CD4-positive, alpha-beta T cell treated with Interleukin-1 beta for 1 hour (primary cell): ENCODE measurements around the gene ITGA11.

Source experiments
- DNase-seq, 2 donors: peaks; one replicate each; pipeline ENCODE4 v3.0.0-alpha.2; 2020 to 2022

Gene ITGA11

DNA sequence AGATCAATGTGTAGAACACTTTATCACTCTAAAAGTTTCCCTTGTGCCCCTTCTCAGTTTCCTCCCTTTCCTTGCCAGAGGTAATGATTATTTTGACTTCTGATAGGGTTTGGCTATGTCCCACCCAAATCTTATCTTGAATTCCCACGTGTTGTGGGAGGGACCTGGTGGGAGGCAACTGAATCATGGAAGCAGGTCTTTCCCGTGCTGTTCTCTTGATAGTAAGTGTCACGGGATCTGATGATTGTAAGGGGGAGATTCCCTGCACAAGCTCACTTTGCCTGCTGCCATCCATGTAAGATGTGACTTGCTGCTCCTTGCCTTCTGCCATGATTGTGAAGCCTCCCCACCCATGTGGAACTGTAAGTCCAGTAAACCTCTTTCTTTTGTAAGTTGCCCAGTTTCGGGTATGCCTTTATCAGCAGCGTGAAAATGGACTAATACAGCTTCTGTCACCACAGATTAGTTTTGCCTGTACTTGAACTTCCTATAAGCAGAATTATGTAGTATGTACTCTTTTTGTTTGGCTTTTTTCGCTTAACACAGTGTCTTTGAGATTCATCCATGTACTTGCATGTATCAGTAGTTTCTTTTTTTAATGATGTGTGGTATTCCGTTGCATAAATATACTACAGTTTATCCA lies 147.2 kb downstream of the ITGA11 start:
- no peak for DNase-seq

DNA sequence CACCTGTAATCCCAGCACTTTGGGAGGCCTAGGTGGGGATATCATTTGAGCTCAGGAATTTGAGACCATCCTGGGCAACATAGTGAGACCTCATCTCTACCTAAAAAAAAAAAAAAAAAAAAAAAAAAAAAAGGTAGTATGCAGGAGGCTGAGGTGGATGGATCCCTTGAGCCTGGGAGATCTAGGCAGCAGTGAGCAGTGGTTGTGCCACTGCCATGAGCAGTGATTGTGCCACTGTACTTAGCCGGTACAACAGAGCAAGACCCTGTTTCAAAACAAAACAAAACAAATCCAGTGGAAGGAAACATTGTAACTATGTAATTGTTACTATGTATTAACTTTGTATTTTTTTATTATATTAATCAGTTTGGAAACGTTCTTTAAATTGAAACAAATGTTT lies 148.6 kb downstream of the ITGA11 start:
- no peak for DNase-seq

DNA sequence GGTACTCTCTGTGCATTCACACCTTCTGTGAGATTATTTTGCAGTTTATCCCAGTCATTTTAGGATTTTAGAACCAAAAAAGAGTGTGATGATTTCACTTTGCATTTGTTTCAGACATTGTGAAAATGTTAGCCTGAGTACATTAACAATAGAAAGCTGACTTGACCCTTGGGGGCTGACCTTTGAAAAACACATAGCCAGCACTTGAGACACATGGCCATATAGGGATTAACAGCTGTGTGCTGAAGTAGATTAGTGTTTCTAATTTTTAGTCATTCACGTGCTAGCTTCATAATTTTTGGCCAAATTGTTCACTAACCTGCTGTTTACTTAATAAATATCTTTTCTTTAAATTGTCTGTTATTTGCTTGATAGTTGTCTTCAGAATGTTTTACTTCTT lies 151.0 kb downstream of the ITGA11 start:
- no peak for DNase-seq

DNA sequence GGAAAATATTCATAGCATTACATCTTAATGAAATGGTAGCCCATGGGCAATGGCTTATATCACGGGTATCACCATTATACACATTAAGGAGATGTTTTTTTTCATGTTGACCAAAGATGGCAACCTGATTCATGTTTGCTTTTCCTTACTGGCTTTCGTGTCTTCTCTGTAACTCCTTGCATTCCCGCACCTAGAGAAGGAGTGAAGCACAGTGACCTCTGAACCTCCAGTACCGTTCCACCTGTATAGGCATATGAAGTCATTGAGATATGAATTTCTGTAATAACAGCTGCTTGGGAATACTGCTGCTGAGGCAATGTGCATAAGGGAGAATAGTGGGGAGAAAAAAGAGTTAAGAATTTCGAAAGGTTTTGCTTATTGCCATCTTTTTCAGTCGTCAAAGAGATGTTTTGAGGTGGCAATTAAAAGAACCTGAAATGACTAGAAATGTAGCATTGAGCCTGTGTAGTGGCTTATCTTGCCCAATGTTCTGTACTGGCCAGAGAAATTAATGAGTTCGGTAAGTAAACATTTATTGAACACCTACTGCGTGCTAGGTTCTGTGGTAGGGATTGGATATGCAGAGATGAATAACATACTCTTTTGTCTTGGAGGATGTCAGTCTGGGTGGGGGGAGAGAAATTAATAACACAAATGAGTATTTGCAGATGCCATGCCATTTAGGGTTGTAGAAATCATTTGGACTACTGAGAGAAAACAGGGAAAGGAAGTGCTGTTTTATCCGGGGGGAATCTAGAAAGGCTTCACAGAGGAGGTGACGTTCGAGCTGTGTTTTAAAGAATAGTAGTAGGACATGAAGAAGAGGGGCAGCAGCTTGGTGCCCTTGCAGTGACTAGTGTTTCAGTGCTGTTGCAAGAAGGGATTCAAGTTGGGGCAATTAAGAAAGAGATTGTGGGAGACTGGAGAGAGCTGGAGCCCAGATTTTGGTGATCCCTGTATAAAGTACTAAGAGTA lies 151.9 kb downstream of the ITGA11 start:
- no peak for DNase-seq

DNA sequence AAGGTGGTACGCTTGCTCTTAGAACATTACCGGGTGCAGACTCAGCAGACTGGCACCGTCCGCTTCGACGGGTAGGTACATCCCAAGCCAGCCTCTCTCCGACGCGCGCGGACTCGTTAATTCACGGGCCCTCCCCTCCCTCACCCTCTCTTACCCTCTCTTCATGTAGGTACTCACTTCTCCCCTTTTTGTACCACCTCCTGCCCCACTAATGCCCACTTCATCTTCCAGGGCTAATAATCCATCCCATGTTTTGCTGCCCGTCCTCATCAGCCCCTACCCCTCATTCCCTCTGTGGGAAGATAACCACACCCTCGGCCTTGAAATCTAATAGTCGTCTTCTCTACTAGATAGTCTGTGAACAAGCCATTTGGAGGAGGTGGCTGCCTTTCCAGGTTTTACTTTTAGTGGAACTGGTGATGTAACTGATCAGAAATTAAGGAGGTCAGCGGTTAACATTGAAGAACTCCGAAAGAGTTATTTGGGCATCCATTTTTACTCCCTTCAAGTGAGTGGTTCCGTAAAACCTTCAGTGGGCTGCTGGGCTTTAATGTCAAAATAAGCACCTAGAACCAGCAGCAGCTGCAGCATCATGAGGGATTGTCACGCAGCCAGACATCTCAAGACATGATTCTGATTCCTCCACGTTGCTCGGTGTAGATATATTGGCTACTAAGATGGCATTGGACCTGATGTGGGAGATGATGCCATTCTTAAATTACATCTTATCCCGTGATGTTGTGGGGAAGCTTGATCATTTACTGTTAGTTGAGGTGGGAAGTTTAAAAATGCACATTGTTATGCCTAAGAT lies 153.2 kb downstream of the ITGA11 start:
- no peak for DNase-seq

DNA sequence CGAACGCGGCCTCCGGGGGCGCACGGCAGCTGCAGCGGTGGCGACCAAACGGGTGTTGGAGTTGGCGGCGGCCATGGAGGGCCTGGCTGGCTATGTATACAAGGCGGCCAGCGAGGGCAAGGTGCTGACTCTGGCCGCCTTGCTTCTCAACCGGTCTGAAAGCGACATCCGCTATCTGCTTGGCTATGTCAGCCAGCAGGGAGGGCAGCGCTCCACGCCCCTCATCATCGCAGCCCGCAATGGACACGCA lies 153.7 kb downstream of the ITGA11 start:
- DNase-seq: no peak

DNA sequence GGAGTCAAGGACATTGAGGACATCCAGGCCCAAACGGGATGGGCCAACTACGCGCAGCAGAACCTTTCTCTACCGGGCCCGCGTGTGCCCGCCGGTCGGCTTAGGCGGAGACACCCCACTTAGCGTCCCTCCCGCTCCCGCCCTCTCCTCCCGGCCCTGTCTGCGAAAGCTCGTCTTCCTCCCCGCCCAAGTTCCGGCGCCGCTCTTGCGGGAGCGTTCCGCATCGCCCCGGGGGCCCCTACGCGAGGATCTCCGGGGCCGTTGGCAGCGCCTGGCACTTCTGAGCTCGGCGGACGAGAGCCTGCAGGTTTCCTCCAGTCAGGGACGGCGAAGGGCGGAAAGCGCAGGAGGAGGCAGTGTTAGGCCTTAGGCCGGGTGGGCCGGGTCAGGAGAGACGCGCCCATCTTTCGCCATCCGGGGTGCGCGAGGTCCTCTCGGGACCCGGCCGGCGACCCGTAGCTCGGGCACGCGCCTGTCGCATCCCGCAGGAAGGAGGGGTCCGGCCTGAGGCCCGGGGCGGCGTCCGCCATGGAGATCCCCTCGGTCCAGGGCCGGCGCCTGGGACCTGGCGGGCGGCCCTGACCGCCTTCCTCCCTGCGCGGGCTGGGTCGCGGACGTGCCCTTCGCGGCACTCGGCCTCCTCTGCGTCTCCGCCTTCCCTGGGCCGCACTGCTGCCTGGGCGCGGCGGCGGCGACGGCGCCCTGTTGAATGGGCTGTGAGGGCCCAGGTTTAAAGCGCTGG lies 154.2 kb downstream of the ITGA11 start, which contains the start of gene FEM1B:
FEM1B (plus strand) TSS at position 143 of the 742 bp plus-strand sequence. CDS start 673 bp downstream, outside the sequence.
- DNase-seq: peak; percentile 89 to 90

DNA sequence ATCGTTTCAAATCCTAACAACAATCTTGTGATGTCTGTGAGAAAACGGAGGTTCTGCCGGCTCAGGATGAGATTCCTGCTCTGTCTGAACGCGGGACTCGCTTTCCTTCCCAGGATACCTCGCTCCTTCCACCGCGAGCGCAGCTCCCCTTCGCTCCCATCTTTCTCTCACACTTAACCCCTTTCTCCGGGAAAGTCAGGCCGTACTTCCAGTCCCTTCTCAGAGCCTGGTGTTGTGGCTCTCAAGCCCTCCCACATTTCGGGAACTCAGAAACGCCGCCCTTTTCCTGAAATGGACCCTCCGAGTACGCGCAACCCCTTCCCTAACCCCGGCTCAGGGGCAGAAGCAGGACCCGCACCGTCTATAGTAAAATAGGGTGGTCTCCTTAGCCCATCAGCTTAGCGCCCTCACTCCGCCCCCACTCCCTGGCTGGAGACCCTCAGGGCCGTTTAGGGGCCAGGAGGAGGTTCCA lies 154.8 kb downstream of the ITGA11 start:
- DNase-seq: no peak

DNA sequence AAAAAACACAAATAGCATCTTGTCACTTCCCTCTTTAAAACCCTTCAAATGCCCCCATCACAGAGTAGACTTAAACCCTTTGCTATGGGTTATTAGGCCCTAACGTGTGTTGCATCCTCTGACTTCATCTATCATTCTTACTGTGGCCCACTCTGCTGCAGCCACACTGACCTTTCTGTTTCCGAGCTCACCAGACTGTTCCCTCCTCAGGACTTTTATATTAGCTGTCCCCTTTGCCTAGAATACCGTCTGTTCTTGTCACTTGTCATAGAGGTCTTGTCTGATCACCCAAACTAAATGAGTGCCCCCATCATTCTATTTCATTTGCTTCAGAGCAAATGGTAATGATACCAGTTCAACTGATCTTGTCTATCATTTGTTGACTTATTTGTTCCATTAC lies 155.3 kb downstream of the ITGA11 start:
- DNase-seq: no peak

DNA sequence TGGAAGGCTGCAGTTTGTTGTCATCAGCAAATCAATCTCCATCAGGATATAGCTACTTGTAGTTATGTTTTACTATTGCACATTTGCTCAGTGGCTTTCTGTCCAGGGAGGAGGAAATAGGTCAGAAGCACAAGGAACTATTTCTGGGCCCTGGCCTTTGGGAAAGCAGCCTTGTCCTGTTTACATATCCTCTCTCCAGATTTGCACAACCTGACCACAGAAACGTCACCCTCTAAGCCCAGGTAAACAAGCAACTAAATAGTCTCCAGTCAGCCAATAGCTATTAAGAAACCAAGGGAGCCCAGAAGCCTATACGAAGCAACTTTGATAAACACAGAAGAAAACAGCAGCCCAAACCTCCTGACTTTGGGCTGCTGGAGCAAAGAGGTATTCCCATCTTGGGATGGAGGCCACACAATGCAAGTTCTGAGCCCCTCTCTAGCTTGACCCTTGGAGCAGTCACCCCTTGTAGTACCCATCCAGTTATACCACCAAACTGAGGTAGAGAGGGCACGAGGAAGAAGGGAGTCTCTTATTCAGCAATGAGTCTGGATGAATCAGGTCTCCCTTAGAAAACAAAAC lies 156.7 kb downstream of the ITGA11 start:
- no peak for DNase-seq

DNA sequence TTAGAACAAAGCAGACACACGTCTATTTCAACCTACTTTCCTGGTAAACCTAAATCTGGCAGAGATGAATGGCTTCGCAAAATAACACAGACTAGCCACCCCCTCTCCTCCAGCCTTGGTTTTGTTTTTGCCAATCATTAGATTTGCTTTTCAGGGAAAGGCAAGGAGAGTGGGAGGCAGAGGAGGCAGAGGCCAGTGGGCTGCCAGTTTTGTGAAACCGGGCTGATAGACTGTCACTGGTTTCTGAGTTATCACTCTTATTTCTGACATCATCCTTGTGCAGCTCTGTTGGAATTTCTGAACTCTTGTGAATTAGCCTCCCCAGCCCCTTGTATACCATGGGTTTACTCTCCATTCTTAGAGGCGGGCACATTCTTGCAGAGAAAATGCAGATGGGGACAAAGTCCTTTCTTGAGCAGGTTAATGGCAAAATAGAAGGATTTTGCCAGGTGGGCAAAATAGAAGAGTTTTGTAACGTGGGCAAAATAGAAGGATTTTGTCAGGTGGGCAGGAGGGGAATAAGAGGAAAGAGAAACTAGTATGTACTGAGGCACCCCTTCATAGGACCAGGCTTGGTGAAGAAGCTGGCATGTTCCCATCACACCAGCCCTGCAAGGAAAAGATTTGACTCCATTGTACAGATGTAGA lies 157.6 kb downstream of the ITGA11 start:
- no peak for DNase-seq

DNA sequence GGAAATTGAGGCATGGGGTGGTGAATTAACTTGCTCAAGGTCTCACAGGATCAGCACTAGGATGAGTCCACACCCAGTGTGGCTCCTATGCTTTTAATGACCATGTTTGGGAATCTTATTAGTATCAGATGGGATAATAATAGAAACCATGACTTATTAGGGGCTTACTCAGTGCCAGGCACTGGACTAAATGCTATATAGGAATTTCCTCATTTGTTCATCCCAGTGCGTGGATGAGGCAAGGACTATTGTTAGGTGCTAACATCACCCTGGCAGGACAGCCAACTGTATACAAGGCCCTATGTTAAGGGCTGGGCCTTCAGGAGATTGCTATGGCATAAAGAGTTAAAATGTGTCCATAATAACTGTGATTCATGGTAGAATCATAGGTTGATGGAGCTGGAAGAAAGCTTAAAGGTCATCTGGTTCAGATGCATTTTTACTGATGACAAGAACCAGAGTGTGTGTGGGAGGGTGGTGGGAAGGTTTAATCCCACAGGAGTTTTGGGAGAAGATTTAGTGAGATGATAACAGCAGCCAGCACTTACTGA lies 159.2 kb downstream of the ITGA11 start:
- no peak for DNase-seq

DNA sequence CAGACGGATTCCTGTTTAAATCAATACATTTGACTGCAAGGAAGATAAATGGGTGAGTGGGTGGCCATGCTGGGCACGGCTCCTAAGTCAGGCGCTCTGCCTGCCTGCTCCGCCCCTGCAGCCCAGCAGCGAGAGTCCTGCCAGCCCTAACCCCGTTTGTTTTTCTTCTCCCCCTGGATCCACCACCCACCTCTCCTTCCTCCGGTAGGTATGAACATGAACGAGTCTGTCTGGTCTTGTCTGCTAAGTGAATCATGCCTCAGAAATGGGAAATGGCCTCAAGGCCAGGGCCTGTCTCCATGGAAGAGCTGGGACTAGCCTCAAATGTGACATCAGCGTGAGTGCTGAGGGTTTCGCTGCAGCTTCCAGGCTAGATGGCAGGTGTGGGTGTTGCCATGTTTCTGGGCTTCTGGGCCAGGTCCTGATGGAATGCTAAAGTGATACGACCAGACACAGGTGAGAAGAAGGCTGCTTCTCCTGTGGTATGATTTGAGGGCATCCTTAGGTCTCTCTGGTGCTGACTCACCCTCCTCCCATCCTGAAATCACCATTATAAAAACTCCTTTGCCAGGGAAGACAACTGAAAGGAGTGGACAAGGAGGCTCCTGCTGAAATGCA lies 160.0 kb downstream of the ITGA11 start:
- no peak for DNase-seq

DNA sequence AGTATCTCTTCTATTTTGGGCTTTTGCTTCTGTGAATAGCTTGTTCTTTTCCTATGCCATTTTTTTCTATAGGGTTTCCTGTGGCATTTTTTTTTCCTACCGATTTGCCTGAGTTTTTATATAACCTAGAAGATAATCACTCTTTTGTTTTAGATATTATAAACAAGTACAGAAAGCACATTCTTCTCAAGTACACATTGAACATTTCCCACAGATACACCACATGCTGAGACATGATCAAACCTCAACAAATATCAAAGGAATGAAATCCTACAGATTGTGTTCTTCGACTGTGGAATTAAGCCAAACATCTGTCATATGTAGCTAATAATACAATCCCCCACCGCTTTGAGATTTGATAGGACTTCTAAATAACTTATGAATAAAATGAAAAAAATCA lies 163.6 kb downstream of the ITGA11 start:
- DNase-seq: no peak

DNA sequence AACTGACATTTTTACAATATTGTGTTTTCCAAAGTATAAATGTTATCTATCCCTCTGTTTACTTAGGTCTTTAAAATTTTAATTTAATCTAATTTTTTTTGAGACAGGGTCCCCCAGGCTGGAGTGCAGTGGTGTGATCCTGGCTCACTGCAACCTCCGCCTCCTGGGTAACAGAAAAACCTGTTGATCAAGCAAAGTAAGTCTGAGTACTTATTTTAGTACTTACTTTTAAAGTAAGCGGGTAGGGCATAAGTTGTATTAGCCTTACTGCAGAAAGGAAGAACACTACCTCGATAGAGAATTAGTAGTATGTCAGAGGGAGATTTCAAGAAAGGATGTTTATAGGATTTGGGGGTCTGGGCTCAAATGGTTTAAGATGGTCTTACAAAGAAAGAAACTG lies 166.3 kb downstream of the ITGA11 start:
- no peak for DNase-seq

DNA sequence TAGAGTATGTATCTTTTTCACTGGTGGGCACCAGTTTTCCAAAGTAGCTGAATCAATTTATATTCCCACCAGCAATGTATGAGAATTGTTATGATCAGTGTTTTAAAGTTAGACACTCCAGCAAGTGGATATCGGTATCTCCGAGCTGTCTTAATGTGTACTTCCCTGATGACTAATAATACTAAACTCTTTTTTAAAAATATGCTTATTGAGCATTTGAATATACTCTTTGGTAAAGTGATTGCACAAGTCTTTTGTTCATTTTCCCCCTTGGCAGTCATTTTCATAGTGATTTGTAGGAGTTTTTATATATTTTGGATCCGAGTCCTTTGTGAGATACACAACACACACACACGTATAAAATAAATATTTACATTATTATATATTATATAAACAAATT lies 166.9 kb downstream of the ITGA11 start:
- DNase-seq: no peak

DNA sequence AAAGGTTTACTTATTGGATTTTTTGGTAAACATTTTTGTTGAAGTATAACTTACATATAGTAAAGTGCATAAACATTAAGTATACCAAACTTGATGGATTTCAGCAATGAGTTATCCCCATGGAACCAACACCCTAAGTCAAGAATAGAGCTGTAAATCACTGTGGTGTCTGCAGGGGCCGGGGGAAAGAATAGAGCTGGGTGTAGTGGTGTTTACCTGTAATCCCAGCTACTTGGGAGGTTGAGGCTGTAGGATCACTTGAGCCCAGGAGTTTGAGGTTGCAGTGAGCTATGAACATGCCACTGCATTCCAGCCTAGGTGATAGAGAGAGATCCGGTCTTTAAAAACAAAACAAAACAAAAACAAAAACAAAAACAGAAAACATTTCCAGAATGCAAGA lies 167.7 kb downstream of the ITGA11 start:
- DNase-seq: no peak

DNA sequence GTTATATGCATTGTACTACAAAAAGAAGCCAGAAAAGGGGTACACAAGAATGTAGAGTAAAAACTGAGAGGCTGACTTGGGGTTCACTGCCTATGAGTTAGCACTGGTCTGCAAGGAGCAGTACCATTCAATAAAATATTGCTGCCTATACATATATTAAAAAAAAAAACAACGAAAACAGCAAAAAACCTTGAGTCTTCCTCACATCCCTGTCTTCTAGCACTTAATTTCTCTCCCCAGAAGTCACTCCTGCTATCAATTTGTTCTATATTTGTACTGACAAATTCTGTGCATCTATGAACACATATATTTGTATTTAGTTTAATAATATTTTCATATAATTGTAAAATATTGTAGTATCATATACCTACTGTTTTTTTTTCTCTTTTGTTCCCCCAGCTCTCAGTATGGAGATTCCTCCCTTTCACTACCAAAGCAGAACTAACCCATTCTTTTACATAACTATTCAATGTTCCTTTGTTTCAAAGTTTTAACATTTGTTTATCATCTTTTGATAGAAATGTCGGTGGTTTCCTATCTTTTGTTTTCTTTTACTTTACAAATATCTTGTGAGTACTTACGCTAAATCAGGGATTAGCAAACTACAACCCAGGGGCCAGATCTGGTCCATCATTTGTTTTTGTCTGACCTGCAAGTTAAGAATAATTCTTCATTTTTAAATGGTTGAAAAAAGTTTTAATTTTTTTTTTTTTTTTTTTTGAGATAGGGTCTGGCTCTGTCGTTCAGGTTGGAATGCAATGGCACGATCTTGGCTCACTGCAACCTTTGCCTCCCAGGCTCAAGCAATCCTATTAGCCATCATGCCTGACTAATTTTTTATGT lies 169.2 kb downstream of the ITGA11 start:
- DNase-seq: no peak

DNA sequence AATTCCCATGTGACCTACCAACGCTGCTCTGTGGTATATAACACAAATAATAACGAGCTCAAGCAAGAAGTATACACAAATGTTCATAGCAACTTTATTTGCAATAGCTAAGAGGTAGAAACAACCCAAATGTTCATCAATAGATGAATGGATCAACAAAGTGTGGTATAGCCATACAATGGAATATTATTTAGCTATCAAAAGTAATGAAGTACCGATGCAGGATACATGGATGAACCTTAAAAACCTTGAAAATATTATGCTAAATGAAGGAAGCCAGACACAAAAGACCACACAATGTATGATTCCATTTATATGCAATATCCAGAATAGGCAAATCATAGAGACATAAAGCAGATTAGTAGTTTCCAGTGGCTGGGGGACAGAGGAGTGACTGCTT lies 170.0 kb downstream of the ITGA11 start:
- DNase-seq: no peak

DNA sequence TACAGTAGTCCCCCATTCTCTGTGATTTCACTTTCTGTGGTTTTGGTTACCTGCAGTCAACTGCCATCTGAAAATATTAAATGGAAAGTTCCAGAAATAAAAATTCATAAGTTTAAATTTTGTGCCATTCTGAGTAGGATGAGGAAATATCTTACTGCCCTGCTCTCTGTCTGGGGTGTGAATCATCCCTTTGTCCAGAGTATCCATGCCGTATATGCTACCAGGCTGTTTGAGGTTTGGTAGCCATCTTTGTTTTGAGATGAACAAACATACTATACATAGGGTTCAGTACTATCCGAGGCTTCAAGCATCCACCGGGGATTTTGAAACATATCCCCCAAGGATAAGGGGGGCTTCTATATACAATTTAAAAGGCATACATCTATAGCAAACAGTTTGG lies 170.7 kb downstream of the ITGA11 start:
- no peak for DNase-seq
